SK-N-MC (cell line): ENCODE measurements around the gene XIST.

Experiments
- EZH2 ChIP-seq: fragments of 200-600 bp; sonication (generic); IDR thresholded peaks from one replicate; pipeline ENCODE4 v1.6.1; 2017; ENCODE audit warnings: antibody characterized with exemption
- POLR2AphosphoS5 ChIP-seq: IDR thresholded peaks from 2 replicates; pipeline ENCODE4 v1.6.1; 2012; ENCODE audit warnings: mild to moderate bottlenecking, low read depth, low read length, borderline replicate concordance

GRCh38 chrX:73822775-73823174 is 29.7 kb downstream of the XIST start:
- TF ChIP-seq POLR2AphosphoS5 (no peak), EZH2 (no peak)
